HUDEP-2 (cell line): ENCODE measurements around the gene TPGS2.
"Not testable (repeated sequence)": the region's sequence is repeated elsewhere in the genome, so short reads cannot be mapped to it uniquely, and the experiment has no call there.

Experiments used
- DNase-seq, 76 experiments: peaks; one replicate each; lab custom pipeline; 2025; ENCODE audit not compliant: unreplicated experiment in 76 of 76; lab: John Stamatoyannopoulos, UW

Gene TPGS2

GRCh38 chr18:36828630-36829361, at the start of gene TPGS2, which contains the start of gene KIAA1328:
TPGS2 (minus strand) TSS chr18:36829002; CDS start chr18:36828767, 235 bp downstream.
KIAA1328 (plus strand) TSS chr18:36829127; CDS start chr18:36829139, 12 bp downstream.
- DNase-seq, result peak in 75 of 76 experiments; percentile 9 to 96 (median 86)

GRCh38 chr18:36873826-36874225, 45.0 kb upstream of the TPGS2 start:
- DNase-seq, result not testable (repeated sequence)

GRCh38 chr18:36872329-36872728, 43.5 kb upstream of the TPGS2 start:
- DNase-seq, result no peak

GRCh38 chr18:36871801-36872200, 43.0 kb upstream of the TPGS2 start:
- DNase-seq, result no peak

GRCh38 chr18:36867056-36867455, 38.3 kb upstream of the TPGS2 start:
- DNase-seq, result no peak

- DNase-seq, result no peak
Observed at GRCh38 chr18:36862182-36862581, 33.4 kb upstream of the TPGS2 start.

GRCh38 chr18:36856815-36857214, 28.0 kb upstream of the TPGS2 start:
- no peak for DNase-seq

GRCh38 chr18:36851202-36851590, 22.4 kb upstream of the TPGS2 start:
- DNase-seq, result no peak

GRCh38 chr18:36850527-36851201, 21.9 kb upstream of the TPGS2 start:
- DNase-seq, result peak in 58 of 76 experiments; percentile 2 to 84 (median 43)

GRCh38 chr18:36849288-36850006, 20.6 kb upstream of the TPGS2 start:
- DNase-seq, result no peak

- no peak for DNase-seq
Observed at GRCh38 chr18:36848609-36849008, 19.8 kb upstream of the TPGS2 start.

- DNase-seq, result no peak
Observed at GRCh38 chr18:36843784-36844183, 15.0 kb upstream of the TPGS2 start.

GRCh38 chr18:36843199-36843598, 14.4 kb upstream of the TPGS2 start:
- DNase-seq, result no peak

- DNase-seq, result no peak
Observed at GRCh38 chr18:36839835-36840234, 11.0 kb upstream of the TPGS2 start.

- no peak for DNase-seq
Observed at GRCh38 chr18:36835927-36836326, 7.1 kb upstream of the TPGS2 start.

- DNase-seq, result no peak
Observed at GRCh38 chr18:36833120-36833519, 4.3 kb upstream of the TPGS2 start.

GRCh38 chr18:36831139-36831538, 2.3 kb upstream of the TPGS2 start:
- peak in 1 of 76 experiments; percentile 14 for DNase-seq

- no peak for DNase-seq
Observed at GRCh38 chr18:36830158-36830495, 1.3 kb upstream of the TPGS2 start.

- DNase-seq, result peak in 10 of 76 experiments; percentile 33 to 86 (median 52)
Observed at GRCh38 chr18:36829362-36830157, 758 bp upstream of the TPGS2 start.

- DNase-seq, result peak in 29 of 76 experiments; percentile 6 to 75 (median 42)
Observed at GRCh38 chr18:36828157-36828629, 609 bp downstream of the TPGS2 start.
